Activated CD4-positive, alpha-beta memory T cell treated with anti-CD3 and anti-CD28 coated beads, Interleukin-2, amount 10 ng/mL, durations not matched to agents 7 days and 5 days (primary cell): ENCODE results near the gene GALNT2. TPM values are rescaled to one million over a fixed set of nuclear protein-coding genes. Genes with fewer than 3 reads are reported as not detected.

ENCODE experiments used
- CTCF ChIA-PET: fragments of 350-600 bp; sonication (Branson Sonifier 250); formaldehyde crosslinking; loops from one replicate; lab custom pipeline; 2021; ENCODE audit warnings: antibody characterized with exemption, inconsistent platforms; lab: Charles Lee
- POLR2A ChIA-PET: fragments of 350-600 bp; sonication (Branson Sonifier 250); formaldehyde crosslinking; loops from one replicate; lab custom pipeline; 2021; ENCODE audit warnings: antibody characterized with exemption; lab: Charles Lee
- DNase-seq: peaks from one replicate; pipeline ENCODE4 v3.0.0-alpha.2; 2020
- H3K27ac Mint-ChIP-seq: one replicate; pipeline ENCODE4 v1.8.0; 2021; ENCODE audit warnings: mild to moderate bottlenecking, mixed read lengths
- H3K27me3 Mint-ChIP-seq: one replicate; pipeline ENCODE4 v1.8.0; 2021; ENCODE audit warnings: mixed read lengths
- H3K36me3 Mint-ChIP-seq: one replicate; pipeline ENCODE4 v1.8.0; 2021; ENCODE audit warnings: low read depth, mixed read lengths
- H3K4me1 Mint-ChIP-seq: one replicate; pipeline ENCODE4 v1.8.0; 2021; ENCODE audit warnings: mixed read lengths
- H3K4me3 Mint-ChIP-seq: one replicate; pipeline ENCODE4 v1.8.0; 2021; ENCODE audit warnings: mild to moderate bottlenecking, mixed read lengths
- H3K9me3 Mint-ChIP-seq: one replicate; pipeline ENCODE4 v1.8.0; 2021; ENCODE audit warnings: mixed read lengths
- total RNA-seq, 2 experiments: library from RNA; stranded (reverse); gene quantifications; one replicate each; pipeline ENCODE4 v1.2.3, GENCODE V29; 2021

The GALNT2 gene
- total RNA-seq, 2 experiments from 2014 or later = 18.7 to 19.1 TPM

- Mint-ChIP-seq H3K4me3 (peak overlapping the region; percentile 1), H3K4me1 (peaks cover 22% of the 10 kb centered on the region), H3K36me3 (no peaks in the 10 kb centered on the region), H3K9me3 (no peaks in the 10 kb centered on the region), H3K27me3 (no peaks in the 10 kb centered on the region), H3K27ac (no peak overlapping the region)
- ChIA-PET POLR2A (no interaction called here), CTCF (no interaction called here)
- DNase-seq = no peak
Observed at GRCh38 chr1:230170153-230170547, 103.1 kb downstream of the GALNT2 start.

DNA sequence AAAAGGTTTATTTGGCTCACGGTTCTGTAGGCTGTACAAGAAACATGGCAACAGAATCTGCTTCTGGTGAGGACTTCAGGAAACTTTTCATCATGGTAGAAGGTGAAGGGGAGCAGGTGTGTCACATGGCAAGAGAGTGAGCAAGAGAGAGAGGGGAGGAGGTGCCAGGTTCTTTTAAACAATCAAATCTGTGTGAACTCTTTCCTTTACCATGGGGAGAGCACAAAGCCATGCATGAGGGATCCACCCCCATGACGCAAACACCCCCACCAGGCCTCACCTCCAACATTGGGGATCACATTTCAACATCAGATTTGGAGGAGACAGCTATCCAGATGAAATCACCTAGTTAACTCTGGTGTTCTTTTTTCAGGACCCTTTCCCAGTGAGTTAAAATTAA, 103.6 kb downstream of the GALNT2 start:
- no peak overlapping the region for H3K4me3 Mint-ChIP-seq

DNA sequence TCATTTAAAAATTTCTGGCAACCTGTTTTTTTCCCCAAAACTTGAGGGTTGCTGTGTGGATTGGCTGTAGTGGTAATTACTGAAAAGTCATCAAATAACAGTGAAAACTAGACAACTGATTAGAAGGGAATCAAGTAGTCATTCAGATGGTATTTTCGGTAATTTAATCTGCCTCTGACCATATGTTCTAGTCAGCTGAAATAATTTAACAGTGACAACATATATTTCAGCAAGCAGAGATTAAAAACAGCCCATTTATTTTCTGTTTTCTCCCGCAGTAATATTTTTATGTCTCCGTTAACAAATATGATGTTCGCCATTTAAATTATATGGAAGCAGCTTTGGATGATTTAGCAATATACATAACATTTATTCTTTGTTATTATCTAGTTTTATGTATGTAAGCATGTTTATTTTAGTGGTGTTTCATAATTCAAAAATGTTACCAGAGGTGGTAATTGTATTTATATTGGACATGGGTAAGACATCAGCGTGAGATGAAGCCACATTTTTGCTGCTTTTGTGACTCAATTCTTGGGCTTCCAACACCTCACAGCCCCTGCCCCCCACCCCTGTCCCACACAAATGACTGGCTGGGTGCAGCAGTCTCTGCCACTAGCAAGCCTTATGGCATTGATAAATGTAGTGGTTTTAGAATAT, 104.4 kb downstream of the GALNT2 start:
- Mint-ChIP-seq H3K27me3 (no peaks in the 10 kb centered on the region), H3K36me3 (no peaks in the 10 kb centered on the region), H3K4me3 (no peak overlapping the region), H3K9me3 (no peaks in the 10 kb centered on the region), H3K27ac (no peak overlapping the region), H3K4me1 (peaks cover 24% of the 10 kb centered on the region)
- ChIA-PET POLR2A (no interaction called here), CTCF (interaction anchor here (1.4 kb wide), 1 partner anchor 8 kb away, joined by 3 read pairs; no protein-coding TSS in a partner anchor)
- DNase-seq = no peak

More for the DNA sequence above, 103.6 kb downstream of the GALNT2 start:
- Mint-ChIP-seq H3K27me3 (no peaks in the 10 kb centered on the region), H3K4me1 (peaks cover 22% of the 10 kb centered on the region), H3K27ac (no peak overlapping the region), H3K9me3 (no peaks in the 10 kb centered on the region), H3K36me3 (no peaks in the 10 kb centered on the region)
- ChIA-PET CTCF (no interaction called here), POLR2A (no interaction called here)
- DNase-seq = no peak

- Mint-ChIP-seq H3K27me3 (no peaks in the 10 kb centered on the region), H3K4me1 (peaks cover 24% of the 10 kb centered on the region), H3K36me3 (no peaks in the 10 kb centered on the region), H3K4me3 (no peak overlapping the region), H3K27ac (no peak overlapping the region), H3K9me3 (no peaks in the 10 kb centered on the region)
- ChIA-PET POLR2A (no interaction called here), CTCF (interaction anchor here (1.4 kb wide), 1 partner anchor 9 kb away, joined by 3 read pairs; no protein-coding TSS in a partner anchor)
- no peak for DNase-seq
Observed at GRCh38 chr1:230172016-230172537, 105.0 kb downstream of the GALNT2 start.

- no peak for DNase-seq
- CTCF ChIA-PET = no interaction called here
- Mint-ChIP-seq H3K4me1 (peaks cover 21% of the 10 kb centered on the region), H3K27ac (peak overlapping the region; percentile 29), H3K36me3 (no peaks in the 10 kb centered on the region), H3K27me3 (no peaks in the 10 kb centered on the region), H3K4me3 (no peak overlapping the region), H3K9me3 (no peaks in the 10 kb centered on the region)
- POLR2A ChIA-PET = no interaction called here
Observed at GRCh38 chr1:230173187-230173975, 106.3 kb downstream of the GALNT2 start.

DNA sequence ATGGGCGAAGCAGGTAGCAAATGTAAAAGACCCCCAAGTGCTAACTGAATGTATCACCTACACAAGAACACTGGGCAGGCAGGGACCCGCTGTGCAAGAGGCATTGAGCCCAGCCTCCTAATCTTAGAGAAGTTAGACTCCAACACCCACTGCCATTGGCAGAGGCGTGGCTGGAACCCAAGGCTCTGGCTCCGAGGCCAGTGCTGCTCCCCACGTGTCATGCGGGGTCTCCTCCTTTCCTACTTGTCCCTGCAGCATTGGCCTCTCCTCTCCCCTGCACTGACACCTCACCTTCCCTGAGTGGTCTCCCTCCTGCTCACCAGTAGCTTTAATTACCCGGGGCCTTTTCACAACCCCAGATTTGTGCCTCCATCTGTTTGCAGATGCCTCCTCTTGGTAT, 107.0 kb downstream of the GALNT2 start:
- POLR2A ChIA-PET = no interaction called here
- no peaks in the 10 kb centered on the region for H3K27me3 Mint-ChIP-seq
- no peaks in the 10 kb centered on the region for H3K9me3 Mint-ChIP-seq
- DNase-seq = no peak
- peaks cover 17% of the 10 kb centered on the region for H3K4me1 Mint-ChIP-seq
- H3K27ac Mint-ChIP-seq = no peak overlapping the region
- no peaks in the 10 kb centered on the region for H3K36me3 Mint-ChIP-seq
- no peak overlapping the region for H3K4me3 Mint-ChIP-seq
- CTCF ChIA-PET = no interaction called here

GRCh38 chr1:230174471-230175162, 107.6 kb downstream of the GALNT2 start:
- DNase-seq = no peak
- peaks cover 5% of the 10 kb centered on the region for H3K36me3 Mint-ChIP-seq
- ChIA-PET CTCF (no interaction called here), POLR2A (no interaction called here)
- H3K4me3 Mint-ChIP-seq = no peak overlapping the region
- no peaks in the 10 kb centered on the region for H3K9me3 Mint-ChIP-seq
- peaks cover 12% of the 10 kb centered on the region for H3K4me1 Mint-ChIP-seq
- no peak overlapping the region for H3K27ac Mint-ChIP-seq
- H3K27me3 Mint-ChIP-seq = no peaks in the 10 kb centered on the region

DNA sequence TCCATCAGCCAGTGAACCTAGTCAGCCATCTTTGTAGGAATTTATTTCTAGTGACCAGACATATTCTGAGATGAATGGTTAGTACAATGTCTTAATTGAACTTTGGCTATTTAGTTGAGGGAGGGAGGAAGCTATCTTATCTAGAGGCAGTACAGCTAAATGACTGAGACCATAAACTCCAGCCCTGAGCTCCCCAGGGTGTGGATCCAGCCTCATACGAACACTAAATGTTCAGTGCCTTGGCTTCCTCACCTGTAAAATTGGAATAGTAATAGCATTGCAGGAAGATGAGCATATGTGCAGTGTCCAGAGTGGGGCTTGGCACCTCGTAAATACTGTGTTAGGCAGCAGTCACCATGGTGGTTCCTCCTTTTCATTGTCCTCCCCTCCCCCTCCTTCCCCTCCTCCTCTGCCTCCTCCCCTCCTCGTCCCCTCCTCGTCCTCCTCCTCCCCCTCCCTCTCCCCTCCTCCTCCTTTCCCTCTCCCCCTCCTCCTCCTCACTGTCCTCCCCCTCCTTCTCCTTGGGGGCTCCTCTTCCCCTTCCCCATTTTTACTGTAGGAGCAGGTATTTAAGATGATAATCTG, 108.2 kb downstream of the GALNT2 start:
- Mint-ChIP-seq H3K27me3 (no peaks in the 10 kb centered on the region), H3K4me3 (no peak overlapping the region), H3K36me3 (peaks cover 6% of the 10 kb centered on the region), H3K27ac (no peak overlapping the region), H3K9me3 (no peaks in the 10 kb centered on the region), H3K4me1 (peaks cover 5% of the 10 kb centered on the region)
- ChIA-PET CTCF (no interaction called here), POLR2A (no interaction called here)
- no peak for DNase-seq

DNA sequence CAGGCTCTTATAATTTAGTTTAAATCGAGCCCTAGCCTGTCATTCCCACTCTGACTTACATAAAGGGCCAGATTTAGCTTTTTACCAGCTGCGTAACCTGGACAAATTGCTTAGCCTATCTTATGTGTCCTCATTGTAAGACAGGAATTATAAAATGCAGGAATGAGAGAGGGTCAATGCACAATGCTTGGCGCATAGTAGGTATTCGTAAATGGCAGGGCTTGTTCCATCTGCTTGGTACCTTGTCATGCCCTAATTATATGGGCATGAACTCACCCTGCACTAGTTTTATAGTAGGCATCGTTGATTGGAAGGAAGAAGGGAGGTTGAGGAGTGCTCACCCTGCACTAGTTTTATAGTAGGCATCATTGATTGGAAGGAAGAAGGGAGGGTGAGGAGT, 108.8 kb downstream of the GALNT2 start:
- POLR2A ChIA-PET = no interaction called here
- H3K9me3 Mint-ChIP-seq = no peaks in the 10 kb centered on the region
- peaks cover 2% of the 10 kb centered on the region for H3K4me1 Mint-ChIP-seq

GRCh38 chr1:230176326-230176725, 109.3 kb downstream of the GALNT2 start:
- H3K9me3 Mint-ChIP-seq = no peaks in the 10 kb centered on the region
- no peak overlapping the region for H3K27ac Mint-ChIP-seq
- DNase-seq = no peak
- POLR2A ChIA-PET = no interaction called here
- H3K27me3 Mint-ChIP-seq = no peaks in the 10 kb centered on the region
- H3K36me3 Mint-ChIP-seq = peaks cover 12% of the 10 kb centered on the region
- peaks cover 2% of the 10 kb centered on the region for H3K4me1 Mint-ChIP-seq
- no peak overlapping the region for H3K4me3 Mint-ChIP-seq
- CTCF ChIA-PET = no interaction called here

More for the DNA sequence above, 108.8 kb downstream of the GALNT2 start:
- H3K4me3 Mint-ChIP-seq = no peak overlapping the region
- peaks cover 8% of the 10 kb centered on the region for H3K36me3 Mint-ChIP-seq
- H3K27ac Mint-ChIP-seq = no peak overlapping the region
- CTCF ChIA-PET = no interaction called here
- DNase-seq = no peak
- H3K27me3 Mint-ChIP-seq = no peaks in the 10 kb centered on the region

- no peak overlapping the region for H3K4me3 Mint-ChIP-seq
- peaks cover 2% of the 10 kb centered on the region for H3K4me1 Mint-ChIP-seq
- peaks cover 12% of the 10 kb centered on the region for H3K36me3 Mint-ChIP-seq
- no peaks in the 10 kb centered on the region for H3K27me3 Mint-ChIP-seq
- ChIA-PET CTCF (no interaction called here), POLR2A (no interaction called here)
- no peak for DNase-seq
- H3K27ac Mint-ChIP-seq = no peak overlapping the region
- H3K9me3 Mint-ChIP-seq = no peaks in the 10 kb centered on the region
Observed at GRCh38 chr1:230176871-230177411, 109.9 kb downstream of the GALNT2 start.

DNA sequence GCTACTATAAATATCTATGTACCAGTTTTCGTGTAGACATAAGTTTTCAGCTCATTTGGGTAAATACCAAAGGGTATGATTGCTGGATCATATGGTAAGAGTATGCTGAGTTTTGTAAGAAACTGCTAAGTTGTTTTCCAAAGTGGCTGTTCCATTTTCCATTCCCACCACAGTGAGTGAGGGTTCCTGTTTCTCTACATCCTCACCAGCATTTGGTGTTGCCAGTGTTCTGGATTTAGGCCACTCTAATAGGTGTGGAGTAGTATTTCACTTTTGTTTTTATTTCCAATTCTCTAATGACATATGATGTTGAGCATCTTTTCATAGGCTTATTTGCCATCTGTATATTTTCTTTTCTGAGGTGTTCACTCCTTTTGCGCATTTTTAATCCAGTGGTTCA, 112.2 kb downstream of the GALNT2 start:
- CTCF ChIA-PET = interaction anchor here (1.2 kb wide), 1 partner anchor 12 kb away, joined by 4 read pairs; no protein-coding TSS in a partner anchor
- Mint-ChIP-seq H3K27ac (no peak overlapping the region), H3K4me1 (peaks cover 2% of the 10 kb centered on the region), H3K4me3 (no peak overlapping the region), H3K36me3 (peaks cover 12% of the 10 kb centered on the region), H3K9me3 (no peaks in the 10 kb centered on the region), H3K27me3 (no peaks in the 10 kb centered on the region)
- POLR2A ChIA-PET = no interaction called here
- no peak for DNase-seq
